GM18507 (cell line): ENCODE results near the gene HDAC8.

Source experiments
- DNase-seq: peaks from one replicate; pipeline ENCODE4 v3.0.0; 2011; ENCODE audit warnings: low read depth; ENCODE audit not compliant: insufficient read length; ENCODE audit errors: extremely low spot score
- FAIRE-seq: peaks from 2 replicates; lab custom pipeline; 2011; peaks lifted over from hg19 to GRCh38; lab: Jason Lieb, UNC

HDAC8 gene

GRCh38 chrX:72306851-72307645 lies 265.6 kb downstream of the HDAC8 start:
- DNase-seq, result peak; percentile 17

DNA sequence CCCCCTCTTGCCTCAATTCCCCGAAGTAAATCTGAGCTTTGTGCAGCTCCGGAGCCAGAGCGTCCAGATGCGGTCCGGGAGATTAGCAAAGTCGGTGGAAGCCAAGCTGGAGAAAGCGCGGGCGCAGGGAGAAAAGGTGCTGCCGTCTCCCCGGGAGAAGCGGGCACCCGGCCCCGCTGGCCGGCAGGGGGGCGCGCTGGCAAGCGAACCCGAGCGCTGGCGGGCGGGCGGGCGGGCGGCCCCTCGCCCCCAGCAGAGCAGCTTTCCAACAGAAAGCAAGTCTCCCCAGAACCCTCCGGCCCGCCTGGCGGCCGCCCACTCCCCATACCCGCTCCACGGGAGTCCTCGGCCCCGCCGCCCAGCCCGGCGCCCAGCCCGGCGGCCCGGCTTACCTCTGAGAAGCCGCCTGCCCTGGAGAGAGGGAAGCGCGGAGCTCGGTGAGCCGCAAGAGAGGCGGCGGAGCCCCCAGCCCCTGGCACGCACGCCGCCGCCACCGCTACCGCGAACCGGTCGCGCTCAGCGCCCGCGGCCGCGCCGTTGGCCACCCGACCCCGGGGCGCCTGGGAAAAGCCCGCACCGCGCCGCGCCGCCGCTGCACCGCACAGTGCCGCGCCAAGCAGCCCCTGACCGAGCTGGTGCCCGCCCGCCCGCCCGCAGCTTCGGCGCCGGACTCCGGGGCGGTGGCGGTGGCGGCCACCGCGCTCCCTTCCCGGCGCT lies 266.4 kb downstream of the HDAC8 start:
- no peak for DNase-seq
- FAIRE-seq, result no peak

More at GRCh38 chrX:72306851-72307645, 265.6 kb downstream of the HDAC8 start:
- peak; percentile 65 for FAIRE-seq

DNA sequence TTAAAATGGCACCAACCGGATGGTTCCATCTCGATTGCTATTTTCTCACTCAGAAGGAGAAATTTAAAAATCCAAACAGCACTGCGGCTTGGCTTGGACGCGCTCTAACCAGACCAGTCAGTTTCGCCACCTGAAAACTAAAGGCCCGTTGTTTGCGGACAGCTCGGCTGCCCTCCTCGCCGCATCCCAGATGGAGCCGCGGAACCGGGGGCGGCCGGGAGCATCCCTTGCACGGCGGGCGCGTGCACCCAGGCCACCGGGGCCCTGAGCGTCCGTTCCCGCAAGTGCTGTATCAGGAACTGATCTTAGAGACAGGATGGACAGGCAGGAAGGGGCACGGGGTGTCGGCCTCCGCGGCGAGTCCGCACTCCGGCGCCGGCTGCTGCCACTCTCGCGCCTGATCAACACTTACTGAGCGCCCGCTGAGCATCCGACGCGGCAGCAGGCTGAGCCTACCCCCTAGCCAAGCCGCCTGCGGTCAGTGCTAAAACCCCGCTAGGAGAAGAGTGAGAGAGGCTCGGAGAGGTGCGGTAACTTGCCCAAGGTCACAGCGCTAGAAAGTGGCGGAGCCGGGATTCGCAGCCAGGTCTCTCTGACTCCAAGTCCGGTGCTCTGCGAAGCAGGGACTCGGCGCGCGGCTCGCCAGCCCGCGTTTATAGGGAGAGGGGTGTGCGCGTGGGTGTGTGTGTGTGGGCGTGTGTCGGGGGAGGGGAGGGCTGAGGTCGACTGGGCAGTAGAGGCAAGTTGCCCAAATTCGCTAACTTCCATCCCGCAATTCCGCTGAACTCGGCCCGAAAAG lies 267.2 kb downstream of the HDAC8 start, which contains the start of gene CITED1:
Gene CITED1, minus strand, starts transcription at position 629 of the 799 bp plus-strand sequence. CDS start 3,045 bp downstream, outside the sequence.
- DNase-seq (no peak), FAIRE-seq (no peak)

DNA sequence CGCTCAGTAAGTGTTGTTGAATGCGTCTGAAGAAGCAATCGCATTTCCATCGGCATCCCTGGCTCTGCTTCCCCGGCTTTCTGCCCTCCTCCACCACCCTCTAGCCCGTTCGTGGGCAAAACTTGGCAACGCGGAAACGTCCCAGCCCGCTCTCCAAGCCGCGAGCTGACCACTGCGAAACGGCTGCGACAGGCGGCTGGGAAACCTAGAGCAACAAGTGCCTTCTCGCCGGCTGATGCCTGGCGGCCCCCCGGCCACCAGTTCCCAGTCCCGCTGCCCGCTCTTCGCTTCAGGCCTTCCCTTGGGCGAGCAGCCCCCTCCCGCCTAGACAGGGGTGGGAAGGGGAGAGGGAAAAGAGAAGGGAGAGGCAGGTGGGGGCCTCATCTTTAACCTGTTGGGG lies 267.8 kb downstream of the HDAC8 start:
- no peak for FAIRE-seq
- DNase-seq, result no peak

- FAIRE-seq (no peak), DNase-seq (no peak)
These were observed 270.9 kb downstream of the HDAC8 start for GRCh38 chrX:72301781-72302180.

DNA sequence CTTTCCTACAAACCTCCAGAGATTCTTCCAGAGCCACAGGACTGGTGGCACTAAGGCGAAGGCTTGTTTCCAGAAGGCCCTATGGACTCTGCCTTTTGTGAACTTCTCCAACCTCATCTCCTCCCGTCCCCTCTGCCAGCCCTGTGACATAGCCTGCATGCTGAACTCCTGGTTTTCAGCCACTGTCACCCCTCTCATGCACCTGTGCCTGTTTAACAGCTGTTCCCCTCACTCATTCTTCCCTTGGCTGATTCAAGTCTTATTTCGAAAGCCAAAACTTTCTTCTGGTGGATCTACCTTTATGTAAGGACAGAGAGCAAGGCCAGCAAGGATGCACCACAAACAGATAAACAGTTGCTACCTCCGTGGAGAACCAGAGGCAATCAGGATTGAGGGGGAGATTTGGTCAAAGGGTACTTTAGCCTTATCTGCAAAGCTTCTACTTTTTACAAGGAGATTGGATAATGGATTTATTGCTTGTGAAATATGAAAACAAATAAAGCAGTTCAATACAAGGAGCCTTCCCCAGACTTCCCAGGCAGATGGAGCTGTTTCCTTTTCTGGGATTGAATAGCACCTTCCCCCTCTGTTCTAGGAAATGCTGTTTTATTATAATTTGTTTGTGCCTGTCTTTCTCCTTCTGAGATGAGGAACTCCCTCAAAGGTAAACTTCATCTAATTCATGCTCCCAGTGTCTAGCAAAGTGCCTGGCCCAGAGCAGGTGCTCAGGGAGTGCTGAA lies 272.6 kb downstream of the HDAC8 start:
- no peak for FAIRE-seq

DNA sequence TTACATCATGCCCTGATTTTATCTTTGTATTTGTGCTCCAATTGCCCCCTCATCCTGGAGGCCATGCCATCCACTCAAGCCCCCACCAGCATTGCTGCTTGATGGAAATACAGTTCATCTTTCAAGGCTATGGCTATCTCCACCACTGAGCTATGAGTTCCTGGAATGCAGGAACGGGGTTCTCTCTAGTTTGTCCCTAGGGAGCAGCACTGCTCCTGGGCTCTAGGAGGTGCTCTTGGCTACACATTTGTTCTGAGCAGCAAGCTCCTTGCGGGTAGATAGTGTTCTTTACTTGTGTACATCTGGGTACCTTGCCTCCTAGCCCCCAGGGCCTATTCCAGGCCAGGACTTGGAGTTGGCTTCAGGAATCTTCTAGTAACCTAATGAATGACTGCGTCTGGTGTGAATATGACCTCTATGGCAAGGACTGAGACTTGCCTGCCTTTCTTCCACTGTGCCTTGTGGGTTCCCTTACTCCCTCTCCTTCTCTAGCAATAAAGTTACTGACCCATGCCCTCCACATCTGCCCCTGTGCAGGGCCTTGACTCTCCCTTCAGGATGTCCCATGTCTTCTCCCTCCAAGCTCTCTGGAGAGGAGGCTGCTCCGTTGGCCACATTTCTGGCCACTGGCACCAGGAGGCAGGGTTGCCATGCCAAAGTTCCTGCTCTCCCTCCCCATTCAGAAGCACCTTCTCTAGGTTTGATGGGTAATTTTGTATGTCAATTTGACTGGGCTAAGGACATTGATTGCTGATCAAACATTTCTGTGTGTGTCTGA lies 274.5 kb downstream of the HDAC8 start:
- DNase-seq (no peak), FAIRE-seq (peak; percentile 67)

More for the DNA sequence above, 272.6 kb downstream of the HDAC8 start:
- DNase-seq, result no peak

DNA sequence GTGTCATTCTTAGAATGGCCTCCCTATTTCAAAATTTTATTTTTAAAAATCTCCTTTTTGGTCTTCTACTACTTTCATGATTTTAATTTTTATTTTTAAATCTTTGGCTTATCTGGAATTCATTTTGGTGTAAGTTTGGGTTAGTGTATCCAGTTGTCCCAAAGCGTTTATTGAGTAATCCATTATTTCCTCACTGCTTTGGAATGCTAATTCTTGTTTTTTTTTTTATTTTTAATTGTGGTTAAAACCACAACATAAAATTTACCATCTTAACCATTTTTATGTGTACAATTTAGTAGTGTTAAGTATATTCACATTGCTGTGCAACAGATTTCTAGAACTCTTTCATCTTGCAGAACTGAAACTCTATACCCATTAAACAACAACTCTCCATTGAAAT lies 275.7 kb downstream of the HDAC8 start:
- FAIRE-seq, result no peak
- DNase-seq, result no peak

- no peak for FAIRE-seq
- DNase-seq, result no peak
These were observed 276.9 kb downstream of the HDAC8 start for GRCh38 chrX:72295745-72296144.

- FAIRE-seq (no peak), DNase-seq (no peak)
These were observed 278.1 kb downstream of the HDAC8 start for GRCh38 chrX:72294497-72294896.

- no peak for FAIRE-seq
These were observed 290.3 kb downstream of the HDAC8 start for GRCh38 chrX:72282302-72282701.

DNA sequence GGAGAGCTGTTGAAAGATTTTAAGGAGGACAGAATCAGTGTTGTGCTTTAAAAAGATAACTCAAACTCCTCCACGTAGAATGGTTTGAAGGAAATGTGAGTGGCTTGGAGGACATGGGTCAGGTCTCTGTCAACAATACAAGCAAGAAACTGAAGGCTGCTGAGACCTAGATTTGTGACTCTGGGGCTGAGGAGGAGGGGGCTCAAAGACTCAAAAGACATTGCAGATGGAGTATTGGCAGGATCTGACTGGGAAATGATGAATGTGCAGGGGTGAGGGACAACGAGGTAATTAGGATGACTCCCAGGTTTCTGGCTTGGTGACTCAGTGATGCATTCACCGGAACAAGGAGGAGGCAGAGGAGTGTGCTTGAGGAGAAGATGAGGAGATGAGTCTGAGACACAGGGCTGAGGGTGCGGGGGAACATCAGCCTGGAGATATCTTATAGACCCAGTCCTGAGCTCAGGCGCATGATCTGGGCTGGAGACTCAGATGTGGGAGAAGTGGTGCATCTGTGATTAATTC lies 292.3 kb downstream of the HDAC8 start:
- DNase-seq (no peak), FAIRE-seq (no peak)

More at GRCh38 chrX:72282302-72282701, 290.3 kb downstream of the HDAC8 start:
- no peak for DNase-seq
